Measurements from ENCODE around the gene ANAPC7. TPM values are rescaled to one million over a fixed set of nuclear protein-coding genes. Genes with fewer than 3 reads are reported as not detected.
"Not testable (repeated sequence)": the region's sequence is repeated elsewhere in the genome, so short reads cannot be mapped to it uniquely, and the experiment has no call there.

Gene ANAPC7
- total and polyA plus RNA-seq, 12 donors = 27.4 to 114 (median 43.9) TPM

DNA sequence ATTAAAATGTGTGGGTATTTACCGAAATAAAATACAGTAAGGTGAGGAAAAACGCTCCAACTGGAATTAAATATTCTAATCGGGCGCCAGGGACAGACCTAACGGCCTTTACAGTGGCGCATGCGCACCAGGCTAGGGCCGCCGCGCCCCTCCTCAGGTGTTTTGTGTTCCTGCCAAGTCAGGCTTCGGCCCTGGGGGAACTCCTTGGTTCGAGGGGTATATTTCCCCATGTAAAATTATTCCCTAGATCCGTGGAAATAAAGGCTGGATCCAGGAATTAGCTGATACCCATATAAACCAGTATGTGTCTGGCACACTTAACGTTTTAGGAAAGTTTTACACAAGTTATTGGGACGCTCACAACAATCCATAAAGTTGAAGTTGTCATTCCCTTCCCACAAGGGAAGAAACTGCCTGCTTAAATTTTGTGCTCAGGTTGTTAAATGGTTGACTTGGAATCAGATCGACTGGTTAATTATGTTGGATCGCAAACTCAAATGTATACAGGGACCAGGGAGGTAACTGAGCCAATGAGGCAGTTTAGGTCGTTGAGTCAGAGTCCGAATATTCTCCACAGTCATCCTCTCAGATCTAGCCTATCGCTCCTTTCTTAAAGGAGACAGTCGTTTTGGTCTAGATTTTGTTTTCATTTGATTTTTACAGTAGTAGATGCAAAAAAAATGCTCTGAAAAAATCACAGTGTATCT, 621 bp upstream of the ANAPC7 start:
- intact Hi-C loops (cut with DNase I) = no loop called here
- H3K4me1 ChIP-seq (replicated peaks in 1 of 2) = peaks cover 7 to 11% of the 10 kb centered on the region in 2 donors
- WGBS, 4 donors = 18 to 21% (median 19%) methylated on average over 21 of the region's 21 CpGs
- DNase-seq = peak; percentile 50 to 76 (median 68)
- no peaks in the 10 kb centered on the region for H3K36me3 ChIP-seq (replicated peaks in 1 of 2)
- TF ChIP-seq, protein P1, sequence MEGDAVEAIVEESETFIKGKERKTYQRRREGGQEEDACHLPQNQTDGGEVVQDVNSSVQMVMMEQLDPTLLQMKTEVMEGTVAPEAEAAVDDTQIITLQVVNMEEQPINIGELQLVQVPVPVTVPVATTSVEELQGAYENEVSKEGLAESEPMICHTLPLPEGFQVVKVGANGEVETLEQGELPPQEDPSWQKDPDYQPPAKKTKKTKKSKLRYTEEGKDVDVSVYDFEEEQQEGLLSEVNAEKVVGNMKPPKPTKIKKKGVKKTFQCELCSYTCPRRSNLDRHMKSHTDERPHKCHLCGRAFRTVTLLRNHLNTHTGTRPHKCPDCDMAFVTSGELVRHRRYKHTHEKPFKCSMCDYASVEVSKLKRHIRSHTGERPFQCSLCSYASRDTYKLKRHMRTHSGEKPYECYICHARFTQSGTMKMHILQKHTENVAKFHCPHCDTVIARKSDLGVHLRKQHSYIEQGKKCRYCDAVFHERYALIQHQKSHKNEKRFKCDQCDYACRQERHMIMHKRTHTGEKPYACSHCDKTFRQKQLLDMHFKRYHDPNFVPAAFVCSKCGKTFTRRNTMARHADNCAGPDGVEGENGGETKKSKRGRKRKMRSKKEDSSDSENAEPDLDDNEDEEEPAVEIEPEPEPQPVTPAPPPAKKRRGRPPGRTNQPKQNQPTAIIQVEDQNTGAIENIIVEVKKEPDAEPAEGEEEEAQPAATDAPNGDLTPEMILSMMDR (IDR thresholded peaks at IDR 0.05) = no peak
- no peak for TF ChIP-seq POLR2A (IDR thresholded peaks at IDR 0.05)
- peak overlapping the region; percentile 82 to 96 (median 92) for H3K27ac ChIP-seq
- H3K9me3 ChIP-seq (replicated peaks in 1 of 3) = no peaks in the 10 kb centered on the region
- H3K4me3 ChIP-seq = peak overlapping the region in 2 of 4 donors; percentile 85 to 90
- no peaks in the 10 kb centered on the region for H3K27me3 ChIP-seq

DNA sequence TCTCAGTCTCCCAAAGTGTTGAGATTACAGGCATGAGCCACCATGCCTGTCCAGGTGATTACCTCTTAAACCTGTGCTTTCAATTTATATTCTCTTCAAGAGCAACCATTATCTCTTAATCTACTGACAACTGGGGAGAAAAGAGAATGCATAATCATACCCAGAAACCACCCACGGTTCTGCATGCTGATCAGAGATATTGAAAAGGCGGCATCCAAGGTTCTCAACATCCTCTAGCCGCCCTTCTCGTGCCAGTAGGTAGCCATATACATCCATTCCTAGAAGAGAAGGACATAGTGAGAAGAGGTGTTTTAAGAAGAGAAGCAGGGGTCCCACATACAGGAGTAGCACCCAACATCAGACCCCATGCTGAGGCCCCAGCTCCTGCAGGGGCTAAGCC, 20.8 kb downstream of the ANAPC7 start:
- WGBS, 4 donors = 89 to 96% (median 93%) methylated on average over 4 of the region's 4 CpGs
- TF ChIP-seq, protein P1 (IDR thresholded peaks at IDR 0.05) = no peak
- no peak for TF ChIP-seq POLR2A (IDR thresholded peaks at IDR 0.05)
- peaks cover 0 to 58% of the 10 kb centered on the region in 2 donors for H3K36me3 ChIP-seq (replicated peaks in 1 of 2)
- no peaks in the 10 kb centered on the region for H3K9me3 ChIP-seq (replicated peaks in 1 of 3)
- H3K27ac ChIP-seq = no peak overlapping the region
- no peaks in the 10 kb centered on the region for H3K27me3 ChIP-seq
- H3K4me3 ChIP-seq = no peak overlapping the region
- DNase-seq = no peak
- intact Hi-C loops (cut with DNase I) = no loop called here
- H3K4me1 ChIP-seq (replicated peaks in 1 of 2) = peaks cover 16 to 25% of the 10 kb centered on the region in 2 donors

GRCh38 chr12:110379631-110380030, 23.9 kb downstream of the ANAPC7 start:
- TF ChIP-seq, protein P1 (IDR thresholded peaks at IDR 0.05) = no peak
- TF ChIP-seq POLR2A (IDR thresholded peaks at IDR 0.05) = no peak
- Histone ChIP-seq H3K4me1 (replicated peaks in 1 of 2) (peaks cover 16 to 23% of the 10 kb centered on the region in 2 donors), H3K4me3 (no peak overlapping the region), H3K27ac (peak overlapping the region; percentile 5 to 72 (median 60)), H3K9me3 (replicated peaks in 1 of 3) (no peaks in the 10 kb centered on the region), H3K36me3 (replicated peaks in 1 of 2) (peaks cover 0 to 59% of the 10 kb centered on the region in 2 donors), H3K27me3 (no peaks in the 10 kb centered on the region)
- intact Hi-C loops (cut with DNase I) = no loop called here
- DNase-seq = peak in 3 of 7 donors; percentile 40 to 56 (median 44)
- WGBS, 4 donors = 18 to 26% (median 24%) methylated on average over 2 of the region's 2 CpGs

DNA sequence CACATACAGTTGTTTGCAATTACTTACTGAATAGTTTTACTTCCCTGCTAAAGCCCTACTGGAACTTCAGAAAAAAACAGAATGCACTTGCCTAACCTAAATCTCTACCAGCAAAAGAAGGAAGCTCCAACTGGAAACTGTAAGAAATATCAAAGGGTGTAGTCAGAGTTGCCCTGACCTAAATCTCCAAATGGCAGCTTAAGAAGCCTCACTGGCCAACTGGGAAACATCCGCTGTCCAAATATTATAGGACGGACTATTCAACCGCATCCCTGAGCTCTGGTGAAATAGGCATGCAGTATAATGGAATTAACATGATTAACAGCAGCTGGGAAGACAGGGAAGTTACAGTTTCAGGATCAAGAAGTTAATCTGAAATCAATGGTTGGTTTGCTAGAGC, 24.3 kb downstream of the ANAPC7 start:
- Histone ChIP-seq H3K4me1 (replicated peaks in 1 of 2) (peaks cover 16 to 19% of the 10 kb centered on the region in 2 donors), H3K4me3 (no peak overlapping the region), H3K27me3 (no peaks in the 10 kb centered on the region), H3K36me3 (replicated peaks in 1 of 2) (peaks cover 0 to 63% of the 10 kb centered on the region in 2 donors), H3K27ac (peak overlapping the region; percentile 5 to 72 (median 59)), H3K9me3 (replicated peaks in 1 of 3) (no peaks in the 10 kb centered on the region)
- DNase-seq = peak in 1 of 7 donors; percentile 23
- intact Hi-C loops (cut with DNase I) = no loop called here
- whole genome bisulfite sequencing, 4 donors = 38 to 53% (median 49%) methylated on average over 3 of the region's 3 CpGs
- no peak for TF ChIP-seq POLR2A (IDR thresholded peaks at IDR 0.05)
- TF ChIP-seq, protein P1 (IDR thresholded peaks at IDR 0.05) = no peak

DNA sequence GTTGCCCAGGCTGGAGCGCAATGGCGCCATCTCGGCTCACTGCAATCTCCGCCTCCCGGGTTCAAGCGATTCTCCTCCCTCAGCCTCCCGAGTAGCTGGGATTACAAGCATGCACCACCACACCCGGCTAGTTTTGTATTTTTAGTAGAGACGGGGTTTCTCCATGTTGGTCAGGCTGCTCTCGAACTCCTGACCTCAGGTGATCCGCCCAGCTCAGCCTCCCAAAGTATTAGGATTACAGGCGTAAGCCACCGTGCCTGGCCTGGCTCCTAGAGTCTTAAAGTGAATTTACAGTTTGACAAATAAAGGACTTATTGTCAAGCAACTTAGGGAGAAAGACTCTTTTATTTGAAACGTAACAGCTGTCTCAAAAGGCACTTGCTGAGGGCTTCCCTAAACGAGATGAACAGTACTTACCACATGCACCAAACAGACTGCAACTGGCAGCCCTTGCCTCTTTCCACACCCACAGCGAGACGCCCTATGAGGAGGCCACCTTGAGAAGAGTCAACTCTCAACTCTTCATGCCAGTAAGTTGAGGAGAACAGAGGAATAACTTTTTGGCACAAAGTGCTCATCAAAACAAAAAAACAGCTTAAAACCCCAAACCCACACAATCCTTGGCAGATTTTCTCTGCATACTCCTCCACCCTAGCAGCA, 25.2 kb downstream of the ANAPC7 start:
- WGBS, 4 donors = 92 to 95% (median 93%) methylated on average over 17 of the region's 17 CpGs
- H3K27me3 ChIP-seq; intact Hi-C loops (cut with DNase I); DNase-seq; H3K4me3 ChIP-seq; H3K9me3 ChIP-seq (replicated peaks in 1 of 3): not testable (repeated sequence)
- H3K27ac ChIP-seq = peak overlapping the region in 4 of 5 donors; percentile 35 to 72 (median 60)
- H3K4me1 ChIP-seq (replicated peaks in 1 of 2) = peaks cover 16 to 19% of the 10 kb centered on the region in 2 donors
- peaks cover 0 to 69% of the 10 kb centered on the region in 2 donors for H3K36me3 ChIP-seq (replicated peaks in 1 of 2)
